GM11168 (cell line): Measurements from ENCODE around the gene ARL5B.
"Not testable (repeated sequence)": the region's sequence is repeated elsewhere in the genome, so short reads cannot be mapped to it uniquely, and the experiment has no call there.

Source experiments
- in situ Hi-C: fragments of 300-500 bp; cut with MboI; formaldehyde crosslinking; loops from one replicate; pipeline ENCODE4 v1.12.0; 2022; ENCODE audit warnings: low sequenced_read_pairs; ENCODE audit not compliant: unreplicated experiment

Gene ARL5B, protein sequence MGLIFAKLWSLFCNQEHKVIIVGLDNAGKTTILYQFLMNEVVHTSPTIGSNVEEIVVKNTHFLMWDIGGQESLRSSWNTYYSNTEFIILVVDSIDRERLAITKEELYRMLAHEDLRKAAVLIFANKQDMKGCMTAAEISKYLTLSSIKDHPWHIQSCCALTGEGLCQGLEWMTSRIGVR

DNA sequence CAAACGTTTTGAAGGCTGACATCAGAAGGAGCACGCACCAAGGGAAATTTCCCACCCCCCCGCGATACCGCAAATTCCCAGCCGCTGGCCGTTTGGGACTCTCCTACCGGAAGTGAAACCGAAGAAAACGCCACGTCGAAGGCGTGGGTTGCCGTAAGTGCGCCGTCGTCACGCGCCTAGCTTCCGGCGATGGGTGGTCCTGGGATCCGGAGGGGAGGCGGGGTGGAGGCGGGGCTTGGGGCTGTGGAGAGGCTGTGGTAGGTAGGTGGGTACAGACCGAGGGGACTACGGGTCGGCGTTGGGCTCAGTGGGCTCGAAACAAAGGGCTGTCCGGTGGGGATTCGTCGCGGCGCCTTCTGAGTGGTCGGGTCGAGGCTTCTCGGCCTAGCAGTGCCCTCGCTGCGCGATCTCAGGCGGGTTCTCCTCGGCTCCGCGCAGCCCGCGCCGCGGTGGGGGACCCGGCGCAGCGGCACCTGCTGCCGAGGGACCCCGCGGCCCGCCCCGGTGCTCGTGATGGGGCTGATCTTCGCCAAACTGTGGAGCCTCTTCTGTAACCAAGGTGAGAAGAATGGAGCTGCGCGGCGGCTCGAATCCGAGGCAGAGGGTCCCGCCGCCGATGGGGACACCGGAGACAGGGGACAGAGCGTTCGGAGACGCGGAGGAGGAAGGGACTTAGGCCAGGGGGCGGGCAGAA lies at the start of gene ARL5B:
ARL5B (plus strand) TSS at position 307 of the 694 bp plus-strand sequence; CDS start at position 514, 207 bp downstream.
- in situ Hi-C loops = no loop called here

DNA sequence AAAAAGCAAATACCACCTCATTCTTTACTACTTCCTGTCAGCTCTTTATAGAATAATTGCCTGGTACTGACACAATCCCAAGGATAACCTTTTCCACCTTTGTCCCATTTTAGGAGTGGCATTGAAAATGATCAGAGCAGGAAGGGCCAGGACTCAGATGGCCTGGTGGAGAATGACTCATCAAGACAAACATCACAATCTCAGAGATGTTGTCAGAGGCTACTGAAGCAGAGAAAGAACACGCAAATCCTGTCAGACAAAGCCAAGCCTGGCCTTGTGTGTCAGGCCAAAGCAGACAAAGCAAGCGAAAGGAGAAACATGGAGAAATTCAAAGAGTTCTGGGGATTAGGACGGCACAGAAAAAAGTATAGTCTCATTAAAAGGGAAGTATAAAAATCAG lies 48.7 kb upstream of the ARL5B start:
- in situ Hi-C loops = no loop called here

DNA sequence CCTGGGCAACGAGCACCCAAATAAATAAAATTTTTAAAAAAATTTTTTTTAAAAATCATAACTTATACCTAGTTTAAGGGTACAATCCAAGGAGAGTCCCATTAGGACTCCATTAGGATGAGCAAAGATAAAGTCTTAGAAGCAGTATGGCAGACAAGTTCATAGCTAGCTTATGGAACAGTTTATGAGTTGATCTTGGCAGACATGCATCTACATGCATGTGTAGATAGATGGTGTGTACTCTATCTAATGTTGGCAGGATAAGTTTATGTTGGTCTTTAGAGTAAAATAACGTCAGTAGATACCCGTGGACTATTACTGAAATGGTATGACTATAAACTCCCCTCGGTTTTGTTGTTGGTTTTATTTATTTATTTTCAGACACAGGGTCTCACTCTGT lies 48.1 kb upstream of the ARL5B start:
- in situ Hi-C loops = no loop called here

DNA sequence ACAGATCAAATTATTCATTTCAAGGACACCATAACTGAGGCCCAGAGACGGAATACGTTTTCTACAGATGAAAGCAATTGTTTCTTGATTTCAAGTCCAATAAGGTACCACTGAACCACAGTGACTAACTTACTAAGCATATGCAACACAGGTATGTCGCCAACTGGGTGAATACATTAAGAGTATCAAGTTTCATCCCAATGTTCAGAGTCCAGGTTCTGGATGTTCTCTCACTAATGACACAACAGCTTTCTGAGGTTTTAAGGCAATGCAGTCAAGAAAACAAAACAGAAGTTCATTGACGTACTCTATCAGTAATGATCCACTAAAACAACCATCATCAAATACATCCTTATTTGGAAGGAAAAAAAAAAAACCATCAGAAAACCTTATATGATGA lies 43.6 kb upstream of the ARL5B start:
- in situ Hi-C loops = no loop called here

DNA sequence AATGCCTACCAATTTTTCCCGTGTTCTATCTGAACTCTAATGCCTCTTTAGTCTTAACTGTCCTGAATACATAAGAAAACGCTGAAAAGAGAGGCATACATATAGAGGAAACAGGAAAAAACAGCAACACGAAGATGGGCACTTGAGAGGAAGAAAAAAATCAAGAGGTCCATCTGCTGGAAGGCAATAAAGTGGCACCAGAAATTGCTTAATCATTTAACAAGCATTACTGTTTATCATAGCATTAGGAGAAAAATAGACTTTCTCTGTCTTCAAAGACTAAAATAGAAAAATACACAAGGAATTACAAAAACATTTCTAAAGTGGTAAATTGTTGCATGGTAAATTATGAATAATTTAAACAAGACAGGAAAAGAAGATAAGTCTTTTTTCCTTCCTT lies 42.9 kb upstream of the ARL5B start:
- in situ Hi-C loops = no loop called here

DNA sequence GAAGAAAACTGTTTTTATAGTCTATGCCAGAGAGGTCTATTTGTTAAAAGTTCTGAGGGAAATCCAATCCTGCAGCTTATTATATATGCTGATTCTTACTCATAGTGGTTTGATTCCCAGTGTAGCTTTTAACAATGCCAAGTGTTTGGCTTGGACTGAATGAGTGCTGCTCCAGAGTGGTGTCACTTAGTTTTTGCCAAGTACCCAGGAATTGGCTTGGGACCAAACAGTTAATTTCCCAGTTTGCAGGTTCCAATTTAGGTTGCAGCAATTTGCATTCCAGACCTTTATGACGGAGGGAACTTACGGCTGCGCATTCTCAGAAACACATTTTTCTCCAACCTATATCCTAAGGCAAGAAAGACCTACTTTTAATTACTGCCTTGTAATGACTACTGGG lies 40.2 kb upstream of the ARL5B start:
- in situ Hi-C loops = no loop called here

DNA sequence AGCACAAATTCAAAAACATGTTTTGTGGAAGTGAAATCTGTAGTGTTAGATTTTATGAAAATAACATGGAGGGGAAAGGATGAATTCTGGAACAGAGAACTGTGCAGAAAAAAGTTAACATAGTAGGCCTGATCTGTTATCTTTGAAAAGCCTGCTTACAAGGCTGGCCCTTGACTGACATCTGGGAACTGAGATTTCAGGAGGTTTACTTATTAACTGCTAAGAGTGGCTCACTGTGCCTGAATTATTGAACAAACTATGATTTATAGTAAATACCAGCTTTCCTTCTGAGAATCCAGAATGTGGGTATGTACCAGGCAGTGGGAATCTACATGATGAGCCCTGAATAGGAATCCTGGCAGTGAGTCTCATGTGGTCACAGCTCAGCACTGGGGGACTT lies 38.4 kb upstream of the ARL5B start:
- in situ Hi-C loops = no loop called here

DNA sequence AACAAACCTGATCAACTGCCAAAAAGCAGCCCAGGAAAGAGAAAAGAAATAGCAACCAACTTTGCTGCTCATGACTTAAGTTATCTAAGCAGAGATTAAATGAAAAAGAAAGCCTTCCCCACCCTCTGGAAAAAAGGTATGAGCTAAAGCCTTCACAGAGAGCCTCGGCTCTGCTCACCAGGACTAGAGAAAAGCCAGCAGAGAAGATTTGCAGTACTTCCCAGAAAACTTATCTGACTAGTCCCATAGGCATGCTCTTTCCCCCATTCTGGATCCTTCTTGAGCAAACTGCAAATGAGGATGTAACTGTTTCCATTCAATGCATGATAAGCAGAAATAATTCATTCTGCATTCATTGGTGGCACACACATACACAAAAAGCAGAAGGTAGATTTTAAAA lies 35.6 kb upstream of the ARL5B start:
- in situ Hi-C loops = not testable (repeated sequence)

DNA sequence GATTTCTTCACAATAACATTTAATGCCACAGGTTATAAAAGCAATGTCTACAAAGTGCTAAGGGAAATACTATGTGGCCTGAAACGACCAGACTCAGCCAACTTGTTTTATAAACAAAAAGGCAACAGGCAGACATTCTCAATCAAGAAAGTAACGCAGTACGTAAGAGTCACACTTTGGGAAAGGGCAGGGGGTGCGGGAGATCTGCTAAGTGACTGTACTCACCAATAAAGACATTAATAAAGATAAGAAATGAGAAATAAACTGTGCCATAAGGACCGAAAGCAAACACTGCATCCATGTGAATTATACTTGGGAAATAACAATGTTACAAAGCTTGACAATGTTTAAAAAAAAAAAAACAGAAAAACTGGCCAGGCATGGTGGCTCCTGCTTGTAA lies 33.3 kb upstream of the ARL5B start:
- in situ Hi-C loops = no loop called here

DNA sequence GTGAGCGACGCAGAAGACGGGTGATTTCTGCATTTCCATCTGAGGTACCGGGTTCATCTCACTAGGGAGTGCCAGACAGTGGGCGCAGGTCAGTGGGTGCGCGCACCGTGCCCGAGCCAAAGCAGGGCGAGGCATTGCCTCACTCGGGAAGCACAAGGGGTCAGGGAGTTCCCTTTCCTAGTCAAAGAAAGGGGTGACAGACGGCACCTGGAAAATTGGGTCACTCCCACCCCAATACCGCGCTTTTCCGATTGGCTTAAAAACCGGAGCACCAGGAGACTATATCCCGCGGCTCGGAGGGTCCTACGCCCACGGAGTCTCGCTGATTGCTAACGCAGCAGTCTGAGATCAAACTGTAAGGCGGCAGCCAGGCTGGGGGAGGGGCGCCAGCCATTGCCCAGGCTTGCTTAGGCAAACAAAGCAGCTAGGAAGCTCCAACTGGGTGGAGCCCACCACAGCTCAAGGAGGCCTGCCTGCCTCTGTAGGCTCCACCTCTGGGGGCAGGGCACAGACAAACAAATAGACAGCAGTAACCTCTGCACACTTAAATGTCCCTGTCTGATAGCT lies 31.7 kb upstream of the ARL5B start:
- in situ Hi-C loops = not testable (repeated sequence)

DNA sequence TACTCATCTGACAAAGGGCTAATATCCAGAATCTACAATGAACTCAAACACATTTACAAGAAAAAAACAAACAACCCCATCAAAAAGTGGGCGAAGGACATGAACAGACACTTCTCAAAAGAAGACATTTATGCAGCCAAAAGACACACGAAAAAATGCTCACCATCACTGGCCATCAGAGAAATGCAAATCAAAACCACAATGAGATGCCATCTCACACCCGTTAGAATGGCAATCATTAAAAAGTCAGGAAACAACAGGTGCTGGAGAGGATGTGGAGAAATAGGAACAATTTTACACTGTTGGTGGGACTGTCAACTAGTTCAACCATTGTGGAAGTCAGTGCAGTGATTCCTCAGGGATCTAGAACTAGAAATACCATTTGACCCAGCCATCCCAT lies 26.7 kb upstream of the ARL5B start:
- in situ Hi-C loops = not testable (repeated sequence)

DNA sequence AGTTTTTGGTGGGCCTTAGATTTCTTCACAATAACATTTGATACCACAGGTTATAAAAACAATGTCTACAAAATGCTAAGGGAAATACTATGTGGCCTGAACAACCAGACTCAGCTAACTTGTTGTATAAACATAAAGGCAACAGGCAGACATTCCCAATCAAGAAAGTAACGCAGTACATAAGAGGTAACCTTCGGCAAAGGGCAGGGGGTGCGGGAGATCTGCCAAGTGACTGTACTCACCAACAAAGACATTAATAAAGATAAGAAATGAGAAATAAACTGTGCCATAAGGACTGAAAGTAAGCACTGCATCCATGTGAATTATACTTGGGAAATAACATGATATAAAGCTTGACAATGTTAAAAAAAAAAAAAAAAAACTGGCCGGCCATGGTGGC lies 23.2 kb upstream of the ARL5B start:
- in situ Hi-C loops = no loop called here

DNA sequence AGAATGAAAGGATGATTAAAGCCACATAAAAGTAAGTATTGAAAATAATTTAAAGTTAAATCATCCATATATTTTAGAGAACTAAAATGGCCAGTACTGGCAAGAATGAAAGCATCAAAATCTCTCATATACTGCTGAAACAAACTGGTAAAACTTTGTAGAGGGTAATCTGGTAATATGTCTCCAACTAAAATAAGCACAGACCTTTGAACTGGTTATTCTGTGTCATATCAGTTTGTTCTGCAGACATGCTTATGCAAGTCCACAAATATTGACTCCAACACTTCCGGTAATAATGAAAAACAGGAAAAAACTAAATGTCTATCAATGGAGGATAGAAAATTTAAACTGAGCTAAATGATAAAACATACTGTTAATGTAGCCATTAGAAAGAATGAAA lies 21.8 kb upstream of the ARL5B start:
- in situ Hi-C loops = not testable (repeated sequence)

DNA sequence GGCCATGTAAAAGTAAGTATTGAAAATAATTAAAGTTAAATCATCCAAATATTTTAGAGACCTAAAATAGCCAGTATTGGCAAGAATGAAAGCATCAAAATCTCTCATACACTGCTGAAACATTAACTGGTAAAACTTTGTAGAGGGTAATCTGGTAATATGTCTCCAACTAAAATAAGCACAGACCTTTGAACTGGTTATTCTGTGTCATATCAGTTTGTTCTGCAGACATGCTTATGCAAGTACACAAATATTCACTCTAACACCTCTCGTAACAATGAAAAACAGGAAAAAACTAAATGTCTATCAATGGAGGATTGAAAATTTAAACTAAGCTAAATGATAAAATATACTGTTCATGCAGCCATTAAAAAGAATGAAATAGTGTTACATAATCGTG lies 19.5 kb upstream of the ARL5B start:
- in situ Hi-C loops = not testable (repeated sequence)

DNA sequence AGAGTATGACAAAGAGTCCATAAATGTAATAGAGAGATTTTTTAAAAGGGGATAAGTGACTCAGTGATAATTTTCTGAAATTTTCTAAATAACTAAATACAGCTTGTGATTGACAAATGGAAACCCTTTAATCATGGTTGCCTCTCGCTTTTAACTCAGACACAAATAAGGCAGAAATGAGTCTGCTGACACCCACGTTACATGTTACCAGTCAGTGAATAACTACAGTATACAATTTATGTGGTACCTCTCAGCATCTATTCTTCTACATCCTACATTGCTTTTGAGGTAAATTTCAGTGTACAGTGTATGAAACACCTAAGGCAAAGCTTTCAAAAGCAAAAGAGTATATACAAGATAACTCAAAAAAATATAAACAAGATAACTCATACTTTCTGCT lies 12.1 kb upstream of the ARL5B start:
- in situ Hi-C loops = no loop called here

DNA sequence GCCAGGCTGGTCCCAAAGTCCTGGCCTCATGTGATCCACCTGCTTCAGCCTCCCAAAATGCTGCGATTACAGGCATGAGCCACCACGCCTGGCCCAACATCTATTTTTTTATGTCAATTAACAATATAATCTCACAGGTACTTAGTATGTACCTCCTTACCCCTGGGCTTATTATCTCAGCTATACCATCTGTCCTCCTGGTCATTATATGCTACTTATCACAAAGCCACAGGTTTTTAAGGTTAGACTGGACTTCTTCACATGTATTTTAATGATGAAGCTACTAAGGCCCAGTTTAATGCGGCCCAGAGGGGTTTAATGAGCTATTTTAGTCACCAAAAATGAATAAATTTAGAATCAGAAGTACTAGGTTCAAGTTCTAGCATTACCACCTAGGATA lies 11.3 kb upstream of the ARL5B start:
- in situ Hi-C loops = no loop called here

DNA sequence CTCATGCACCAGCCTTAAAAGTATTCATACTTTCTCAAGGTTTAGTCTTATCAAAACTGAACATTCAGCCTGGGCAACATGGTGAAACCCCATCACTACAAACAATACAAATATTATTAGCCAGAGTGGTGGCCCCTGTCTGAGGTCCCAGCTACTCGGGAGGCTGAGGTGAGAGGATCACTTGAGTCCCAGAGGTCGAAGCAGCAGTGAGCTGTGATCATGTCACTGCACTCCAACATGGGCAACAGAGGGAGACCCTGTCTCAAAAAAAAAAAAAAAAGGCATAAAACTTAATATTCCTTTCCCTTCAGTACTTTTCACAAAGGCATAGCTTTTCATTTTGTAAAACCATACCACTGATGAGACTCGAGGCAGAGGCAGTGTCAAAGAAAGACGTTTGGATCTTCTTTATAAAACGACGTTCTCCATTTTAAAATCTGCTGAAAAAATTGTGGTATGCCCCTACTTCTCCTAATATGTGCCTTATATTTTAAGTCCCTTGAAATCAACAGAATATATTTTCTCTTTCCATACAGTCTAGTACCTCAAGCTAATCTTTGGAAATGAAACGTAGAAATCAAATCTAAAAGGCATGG lies 9.8 kb upstream of the ARL5B start:
- in situ Hi-C loops = no loop called here

DNA sequence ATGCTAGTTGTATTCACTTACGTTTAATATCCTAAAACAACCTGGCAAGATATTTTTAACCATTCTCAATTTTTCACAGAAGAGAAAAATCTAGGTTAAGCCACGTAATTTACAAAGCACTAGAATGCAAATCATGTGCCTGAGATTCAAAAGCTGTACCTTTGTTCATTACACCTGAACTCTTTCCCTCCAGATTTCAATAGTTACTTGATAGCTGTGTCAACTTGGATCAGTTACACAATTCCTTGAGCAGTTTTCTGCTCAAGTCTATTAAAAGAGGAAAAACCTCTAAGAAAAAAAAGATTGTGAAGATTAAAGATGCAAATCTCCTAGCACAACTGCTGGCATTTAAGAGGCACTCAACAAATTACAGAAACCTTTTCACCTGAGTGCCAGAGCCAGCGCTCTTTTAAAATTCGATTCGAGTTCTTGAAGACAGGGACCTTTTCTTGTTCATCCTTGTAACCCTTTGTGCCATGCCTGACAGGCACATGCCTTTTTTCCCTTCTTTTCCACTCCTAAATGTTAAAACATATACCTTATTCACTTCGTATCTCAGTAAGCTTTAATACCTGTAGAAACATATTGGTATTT lies 8.7 kb upstream of the ARL5B start:
- in situ Hi-C loops = no loop called here

DNA sequence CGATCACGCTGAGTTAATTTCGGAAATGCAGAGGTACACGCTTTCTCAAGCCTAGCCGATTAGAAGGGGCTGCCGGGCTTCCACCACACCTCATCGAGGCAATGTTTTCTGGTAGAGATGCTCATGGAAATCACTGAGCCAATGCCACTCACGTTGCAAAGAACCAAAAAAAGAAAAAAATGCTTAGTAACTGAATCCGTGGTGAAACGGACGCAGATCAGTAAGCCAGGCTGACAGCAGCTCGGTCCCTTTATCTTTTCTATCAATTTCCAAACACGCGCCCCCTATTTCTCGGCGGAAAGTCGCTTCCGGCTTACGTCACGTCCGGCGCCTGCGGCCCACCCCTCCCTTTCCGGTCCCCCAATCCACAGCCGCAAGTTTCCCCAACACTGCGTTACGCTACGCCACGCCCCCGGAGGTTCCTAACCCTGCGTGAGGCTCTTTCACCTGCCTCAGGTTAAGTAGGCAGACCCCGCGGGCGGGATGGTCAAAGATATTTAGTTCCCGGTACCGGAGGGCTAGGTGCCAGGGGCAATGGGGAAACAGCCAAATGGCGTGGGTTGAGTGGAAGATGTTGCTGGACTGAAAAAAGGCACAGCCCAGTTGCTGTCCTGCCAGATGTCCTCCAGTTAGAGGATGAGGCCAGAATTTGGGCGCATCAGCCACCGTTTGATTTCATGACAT lies 7.8 kb upstream of the ARL5B start, which contains the start of gene NSUN6:
NSUN6 (minus strand) TSS at position 264 of the 684 bp plus-strand sequence. CDS start 384 bp downstream, outside the sequence.
- in situ Hi-C loops = no loop called here

DNA sequence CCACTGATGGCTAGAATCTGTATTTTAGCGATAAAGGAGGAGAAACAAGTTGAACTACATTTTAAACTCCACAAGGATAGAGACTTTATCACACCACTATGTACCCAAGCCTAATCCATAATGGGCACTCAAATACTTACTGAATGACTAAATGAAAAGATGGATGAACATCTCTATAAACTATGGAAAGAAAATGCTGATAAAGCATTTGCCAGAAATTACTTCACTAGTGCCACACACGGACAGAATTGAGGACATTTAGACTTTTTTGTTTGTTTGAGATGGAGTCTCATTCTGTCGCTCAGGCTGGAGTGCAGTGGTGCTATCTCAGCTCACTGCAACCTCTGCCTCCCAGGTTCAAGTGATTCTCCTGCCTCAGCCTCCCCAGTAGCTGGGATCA lies 6.1 kb upstream of the ARL5B start:
- in situ Hi-C loops = no loop called here
